ENCODE data around the gene PPARG. TPM values are rescaled to one million over a fixed set of nuclear protein-coding genes. Genes with fewer than 3 reads are reported as not detected.

The PPARG gene
- polyA plus RNA-seq, 1 donor = 2.8 TPM

DNA sequence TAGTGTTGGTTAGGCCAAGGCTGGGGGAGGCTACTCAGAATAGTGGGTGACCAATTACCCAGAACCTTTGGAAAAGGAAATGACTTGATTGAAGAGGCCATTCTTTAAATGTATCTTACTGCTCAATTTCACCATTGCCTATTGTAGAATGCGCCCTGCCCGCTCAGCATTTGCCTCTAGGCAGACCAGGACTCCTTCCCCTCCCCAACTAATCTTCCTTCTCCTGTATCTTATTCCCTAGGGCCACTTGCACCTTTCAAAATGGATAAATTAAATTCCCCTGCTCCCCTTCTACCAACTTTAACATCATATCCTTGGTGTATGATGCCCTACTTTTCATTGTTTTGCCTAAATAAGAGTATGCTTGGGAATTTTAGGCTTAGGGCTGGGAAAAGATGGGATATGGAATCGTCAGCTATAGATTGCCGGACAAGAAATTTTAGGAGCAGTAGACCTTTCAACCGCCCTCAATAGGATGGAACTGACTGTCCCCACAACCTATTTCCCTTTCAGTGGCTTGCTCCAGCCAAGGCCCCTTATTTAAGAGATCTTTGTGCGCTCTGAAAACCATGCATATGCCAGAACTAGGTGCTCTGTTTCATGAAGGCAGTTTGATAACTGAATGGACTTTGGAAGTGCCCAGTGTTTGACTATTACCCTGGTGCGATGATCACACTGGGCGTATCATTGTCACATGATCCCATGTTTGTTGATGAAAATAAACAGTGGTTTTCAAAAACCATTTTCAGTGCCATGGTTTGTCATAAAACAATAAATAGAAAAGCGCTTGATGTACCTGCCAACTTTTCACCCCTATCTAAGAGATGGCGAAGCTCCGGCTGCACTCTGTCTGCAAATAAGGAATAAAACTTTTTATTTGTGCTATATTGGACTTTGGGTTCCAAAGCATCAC lies 121.1 kb downstream of the PPARG start:
- DNase-seq (ENCODE audit: low read depth) = no peak

- DNase-seq (ENCODE audit: low read depth) = no peak
These were observed 124.9 kb downstream of the PPARG start for GRCh38 chr3:12413721-12414255.

DNA sequence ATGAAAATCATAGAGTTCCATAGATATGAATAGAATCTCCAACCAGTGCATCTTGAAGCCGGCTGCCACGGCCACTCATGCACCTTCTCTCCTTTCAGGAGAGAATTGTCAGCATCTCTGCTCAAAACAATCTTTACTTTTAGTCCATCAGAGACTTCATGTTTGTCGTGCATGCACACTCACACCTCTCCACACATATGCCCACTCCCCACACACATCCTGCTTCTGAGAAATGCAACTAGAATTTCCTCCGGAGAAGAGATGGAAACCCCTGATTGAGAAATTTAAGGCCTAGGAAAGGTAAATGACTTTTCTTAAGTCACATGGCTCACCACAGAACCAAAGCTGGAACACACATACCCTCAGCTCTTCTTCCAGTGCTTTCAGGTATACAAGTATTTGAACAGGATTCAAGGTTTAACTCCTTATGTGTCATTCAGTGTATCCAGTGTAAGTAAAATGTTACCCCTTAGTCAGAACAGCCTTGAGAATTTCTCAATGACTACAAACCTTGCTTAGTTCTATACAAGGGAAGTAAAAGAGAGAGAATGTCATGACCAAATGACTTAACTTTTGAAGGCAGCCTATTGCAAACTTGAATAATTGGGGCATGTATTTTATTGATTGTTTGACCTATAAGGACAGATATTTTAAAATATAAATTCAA lies 126.3 kb downstream of the PPARG start:
- DNase-seq (ENCODE audit: low read depth) = no peak

- DNase-seq (ENCODE audit: low read depth) = no peak
These were observed 127.9 kb downstream of the PPARG start for GRCh38 chr3:12416731-12417130.

DNA sequence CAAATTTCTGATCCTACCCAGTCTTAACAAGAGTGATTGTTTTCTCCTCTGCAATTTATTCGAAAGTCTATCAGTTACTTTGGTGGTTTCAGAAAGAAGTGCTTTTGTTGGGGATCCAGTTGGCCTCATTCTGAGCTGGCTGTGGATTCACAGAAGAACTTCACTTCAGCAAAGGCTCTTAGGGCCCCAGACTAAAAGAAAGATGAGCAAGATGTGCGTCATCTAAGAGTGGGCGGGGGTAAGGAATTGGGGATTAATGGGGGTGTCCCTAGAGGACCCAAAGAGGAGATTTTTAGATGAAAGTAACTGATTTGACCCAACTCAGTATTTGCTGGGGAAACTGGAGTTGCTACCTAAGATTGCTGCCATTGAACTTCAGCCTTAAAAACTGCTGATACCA lies 131.5 kb downstream of the PPARG start:
- no peak for DNase-seq (ENCODE audit: low read depth)

DNA sequence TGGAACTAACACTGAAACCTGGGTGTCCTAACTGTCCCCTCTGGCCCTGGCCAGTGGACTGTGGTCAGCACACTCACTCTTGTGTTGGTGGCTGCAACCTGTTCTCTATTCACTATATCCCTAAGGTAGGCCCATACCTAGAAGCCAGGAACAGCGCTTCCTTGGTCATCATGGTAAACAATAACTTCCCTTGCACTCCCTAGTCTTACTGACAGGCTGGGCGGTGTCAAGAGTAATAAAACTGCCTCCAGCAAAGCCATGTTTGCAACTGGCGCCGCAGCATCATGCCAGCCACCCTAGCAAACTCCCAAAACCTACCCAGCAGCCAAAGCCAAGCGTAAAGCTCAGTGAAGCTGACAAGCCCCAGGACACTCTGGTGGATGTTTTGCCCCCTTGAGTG lies 132.3 kb downstream of the PPARG start:
- DNase-seq (ENCODE audit: low read depth) = no peak

DNA sequence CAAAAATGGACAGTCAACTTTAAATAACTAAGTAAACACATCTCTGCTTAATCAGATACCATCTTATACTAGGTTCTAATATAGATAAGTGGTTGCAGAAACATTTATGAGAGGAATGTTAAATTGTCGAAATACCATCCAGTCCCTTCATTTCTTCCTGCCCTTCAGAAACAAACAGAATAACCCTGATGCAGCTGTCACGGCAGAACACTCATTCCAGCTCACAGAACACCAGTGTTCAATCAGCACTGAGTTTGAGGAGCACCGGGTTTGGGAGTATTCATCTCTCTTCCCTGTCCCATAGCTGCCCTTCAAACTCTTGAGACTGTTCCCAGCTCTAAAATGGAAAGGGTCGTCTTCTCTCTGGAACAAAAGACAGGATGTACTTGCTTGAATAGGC lies 134.3 kb downstream of the PPARG start:
- DNase-seq (ENCODE audit: low read depth) = no peak

GRCh38 chr3:12423918-12424630 lies 135.2 kb downstream of the PPARG start:
- DNase-seq (ENCODE audit: low read depth) = no peak

DNA sequence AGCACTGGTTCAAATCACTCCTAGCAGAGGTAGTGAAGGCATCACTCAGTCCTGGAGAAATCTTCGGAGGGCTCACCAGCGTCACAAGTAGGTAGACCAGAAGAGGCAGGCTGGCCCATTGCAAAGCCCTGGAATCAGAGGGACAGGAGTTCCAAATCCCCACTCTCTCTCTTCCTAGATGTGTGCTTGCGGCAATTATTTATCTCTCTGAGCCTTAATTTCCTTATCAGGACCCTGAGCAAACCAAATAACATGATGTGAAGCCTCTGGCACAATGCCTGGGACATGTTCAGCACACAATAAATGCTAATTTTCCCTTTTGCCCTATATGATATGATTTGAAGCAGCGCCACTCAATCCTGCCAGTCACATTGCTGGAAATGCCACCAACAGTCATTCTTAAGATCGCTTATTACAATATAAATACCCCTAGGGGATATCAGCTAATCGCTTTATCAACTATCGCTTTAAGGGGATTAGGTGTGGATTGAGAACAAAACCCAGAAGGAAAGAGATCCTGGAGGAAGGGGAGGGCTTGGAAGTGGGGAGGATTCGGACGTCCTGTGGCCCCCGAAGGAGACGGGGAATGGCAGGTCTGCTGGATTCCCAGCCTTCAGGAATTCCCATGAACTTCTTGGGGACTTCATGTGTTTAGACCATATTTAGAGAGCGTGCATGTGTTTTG lies 135.9 kb downstream of the PPARG start:
- DNase-seq (ENCODE audit: low read depth) = no peak

DNA sequence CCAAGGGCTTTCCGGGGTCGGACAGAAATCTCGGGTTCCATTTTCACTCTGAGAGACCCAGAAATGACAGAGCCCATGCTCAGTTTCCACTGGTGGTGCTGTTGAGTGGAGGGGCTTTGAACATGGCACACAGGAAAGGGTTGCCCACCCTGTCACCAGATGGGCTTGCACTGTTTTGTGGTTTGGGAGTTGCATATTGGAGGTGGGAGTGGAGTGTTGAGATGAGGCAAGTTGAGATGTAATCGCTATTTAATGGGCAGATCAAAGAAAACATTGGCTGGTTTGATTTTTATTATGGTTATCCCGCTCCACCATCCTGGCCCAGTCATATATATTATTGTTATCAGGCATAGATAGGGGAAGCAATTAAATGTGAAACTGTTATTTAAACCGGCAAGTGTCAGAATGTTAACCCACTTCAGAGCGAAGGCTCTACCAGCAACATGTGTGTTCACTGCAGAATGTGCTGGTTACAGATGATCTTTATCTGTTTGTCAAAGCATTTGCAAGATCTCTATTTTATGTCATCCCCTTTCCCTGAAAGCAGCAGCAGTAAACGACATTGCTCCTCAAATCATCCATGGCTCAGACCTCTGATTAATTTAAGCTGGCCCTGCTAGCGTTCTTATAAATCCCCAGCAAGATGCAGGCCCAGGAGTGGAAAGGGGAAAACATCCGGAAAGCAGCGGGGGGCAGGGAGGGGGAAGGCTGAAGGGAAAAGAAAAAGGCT lies 137.1 kb downstream of the PPARG start:
- DNase-seq (ENCODE audit: low read depth) = no peak

DNA sequence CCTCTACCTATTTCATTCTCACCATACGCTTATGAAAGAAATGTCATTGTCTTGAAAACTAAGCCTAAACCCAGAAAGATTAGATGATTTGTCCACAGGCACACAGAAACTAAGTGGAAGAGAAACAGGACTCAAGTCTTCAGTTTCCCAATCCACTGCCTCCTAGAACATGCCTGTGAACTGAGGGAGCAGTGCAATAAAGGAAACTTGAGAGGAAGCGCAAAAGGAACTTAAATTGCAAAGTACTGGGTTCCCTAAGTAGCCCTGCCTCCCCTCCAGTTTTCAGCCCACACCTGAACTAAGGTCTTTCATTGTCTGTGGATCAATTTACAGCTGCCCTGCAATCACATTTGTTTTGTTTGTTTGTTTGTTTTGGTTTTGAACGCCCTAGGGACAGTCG lies 138.7 kb downstream of the PPARG start:
- DNase-seq (ENCODE audit: low read depth) = no peak

GRCh38 chr3:12428126-12428525 lies 139.3 kb downstream of the PPARG start:
- no peak for DNase-seq (ENCODE audit: low read depth)

DNA sequence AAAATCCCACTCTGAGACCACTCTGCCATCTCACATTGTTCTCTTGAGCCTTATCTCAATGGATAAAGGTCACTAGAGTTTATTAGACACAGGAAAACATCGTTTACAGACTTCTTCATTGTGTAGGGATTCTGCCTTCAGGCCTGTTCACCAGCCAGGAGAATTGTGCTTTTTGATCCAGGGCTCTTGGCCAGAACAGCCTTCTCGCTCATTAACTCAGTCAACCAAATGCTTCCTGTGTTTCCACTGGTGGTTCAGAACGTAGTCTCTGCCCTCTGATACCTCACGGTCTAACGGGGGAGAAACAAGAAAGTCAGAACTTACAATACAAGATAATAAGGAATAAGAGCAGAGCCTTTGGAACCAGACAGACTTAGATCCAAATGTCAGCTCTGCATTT lies 141.2 kb downstream of the PPARG start:
- DNase-seq (ENCODE audit: low read depth) = no peak

- no peak for DNase-seq (ENCODE audit: low read depth)
These were observed 145.0 kb downstream of the PPARG start for GRCh38 chr3:12433823-12434222.

DNA sequence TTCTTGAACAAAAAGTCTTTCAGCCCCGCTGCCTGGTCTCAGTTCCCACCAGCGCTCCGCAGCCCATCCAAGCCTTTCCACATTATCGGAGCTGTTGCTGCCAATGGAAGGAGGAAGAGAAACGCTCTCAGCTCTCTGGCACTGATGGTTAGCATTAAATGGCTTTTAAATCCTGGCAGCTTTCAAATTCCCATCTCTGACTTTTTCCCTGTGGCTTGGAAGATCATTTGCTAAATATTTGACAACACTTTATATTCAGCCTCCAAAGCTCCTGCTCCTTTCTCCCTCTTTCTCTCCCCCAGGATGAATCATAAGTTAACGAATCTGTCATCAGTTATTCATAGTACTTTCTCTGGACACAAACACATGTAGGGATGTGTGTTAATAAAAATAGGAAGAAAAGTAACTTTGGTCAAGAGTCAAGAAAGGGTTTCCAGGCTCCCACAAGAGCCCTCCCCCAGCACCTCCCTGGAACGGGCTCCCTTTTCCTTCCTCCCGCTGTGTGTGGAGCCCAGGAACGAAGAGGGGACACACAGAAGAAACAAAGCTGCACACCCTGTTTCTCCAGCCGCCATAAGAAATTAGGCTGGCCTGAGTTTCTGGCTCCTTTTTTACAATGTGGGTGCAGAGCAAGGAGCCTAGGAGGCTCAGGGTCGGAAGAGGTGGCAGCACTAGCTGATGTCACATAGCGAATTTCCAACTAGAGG lies 147.8 kb downstream of the PPARG start:
- DNase-seq (ENCODE audit: low read depth) = peak; percentile 56

DNA sequence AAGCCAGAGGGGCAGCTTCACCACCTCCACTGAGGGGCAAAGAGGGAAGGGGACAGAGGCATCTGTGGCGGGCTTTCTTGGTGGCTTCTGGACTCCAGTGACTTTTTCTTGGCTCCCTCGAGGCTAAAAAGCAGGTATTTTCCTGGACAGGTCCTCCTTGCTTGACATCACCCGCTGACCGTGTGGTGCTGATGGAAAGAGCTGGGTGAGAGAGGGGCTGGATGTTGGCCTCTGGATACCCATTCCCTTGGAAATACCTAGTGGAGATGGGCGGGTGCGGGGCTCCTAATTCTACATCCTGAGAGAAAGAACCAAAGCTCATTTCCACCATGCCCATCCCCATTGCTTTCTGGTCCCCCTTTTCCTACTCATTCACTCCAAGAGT lies 148.3 kb downstream of the PPARG start:
- no peak for DNase-seq (ENCODE audit: low read depth)

- DNase-seq (ENCODE audit: low read depth) = no peak
These were observed 149.0 kb downstream of the PPARG start for GRCh38 chr3:12437861-12438260.

DNA sequence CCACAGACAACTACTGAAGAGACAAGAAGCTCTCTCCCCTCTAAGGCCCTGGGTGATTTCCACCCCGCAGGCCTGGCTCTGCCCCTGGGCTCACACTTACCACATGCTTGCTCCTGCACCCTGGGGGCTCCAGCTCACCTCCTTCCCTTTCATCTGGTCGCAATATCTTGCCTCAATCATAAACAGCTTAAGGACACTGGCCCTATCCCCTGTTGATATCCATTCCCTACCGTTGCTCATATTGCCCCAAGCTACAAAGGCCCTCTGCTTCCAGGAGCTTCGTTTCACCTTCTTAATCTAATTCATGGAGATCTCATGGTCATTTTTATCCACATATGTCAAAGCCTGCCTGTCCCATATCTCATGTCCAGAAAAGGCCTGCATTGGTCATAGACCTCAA lies 149.4 kb downstream of the PPARG start:
- no peak for DNase-seq (ENCODE audit: low read depth)

GRCh38 chr3:12439161-12439940 lies 150.5 kb downstream of the PPARG start:
- DNase-seq (ENCODE audit: low read depth) = no peak
